Measurements from ENCODE around the gene SLC25A22.

The SLC25A22 gene

GRCh38 chr11:798093-798713 lies at the start of gene SLC25A22:
Gene SLC25A22, minus strand, starts transcription at chr11:798281. Its CDS starts 3,275 bp downstream, at chr11:795006.
- DNase-seq, result peak; percentile 88

DNA sequence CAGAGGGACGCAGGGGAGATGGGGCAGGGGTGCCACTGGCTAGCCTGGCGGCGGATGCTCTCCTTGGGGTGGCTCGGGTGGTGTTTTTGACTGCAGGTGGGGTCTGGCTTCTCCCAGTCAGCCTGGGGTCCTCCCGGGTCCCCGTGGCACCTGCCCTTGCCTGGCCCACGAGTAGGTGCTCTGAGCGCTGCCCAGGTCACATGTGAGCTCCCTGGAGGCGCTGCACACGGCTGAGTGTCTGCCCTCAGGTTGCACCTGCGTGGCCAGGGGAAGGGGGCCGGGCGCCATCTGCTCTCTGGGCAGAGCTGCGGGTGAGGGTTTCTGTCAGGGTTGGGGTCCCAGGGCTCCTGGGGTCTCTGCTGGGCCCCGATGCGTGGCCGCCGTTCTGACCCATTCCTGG lies 49.8 kb upstream of the SLC25A22 start:
- no peak for DNase-seq

DNA sequence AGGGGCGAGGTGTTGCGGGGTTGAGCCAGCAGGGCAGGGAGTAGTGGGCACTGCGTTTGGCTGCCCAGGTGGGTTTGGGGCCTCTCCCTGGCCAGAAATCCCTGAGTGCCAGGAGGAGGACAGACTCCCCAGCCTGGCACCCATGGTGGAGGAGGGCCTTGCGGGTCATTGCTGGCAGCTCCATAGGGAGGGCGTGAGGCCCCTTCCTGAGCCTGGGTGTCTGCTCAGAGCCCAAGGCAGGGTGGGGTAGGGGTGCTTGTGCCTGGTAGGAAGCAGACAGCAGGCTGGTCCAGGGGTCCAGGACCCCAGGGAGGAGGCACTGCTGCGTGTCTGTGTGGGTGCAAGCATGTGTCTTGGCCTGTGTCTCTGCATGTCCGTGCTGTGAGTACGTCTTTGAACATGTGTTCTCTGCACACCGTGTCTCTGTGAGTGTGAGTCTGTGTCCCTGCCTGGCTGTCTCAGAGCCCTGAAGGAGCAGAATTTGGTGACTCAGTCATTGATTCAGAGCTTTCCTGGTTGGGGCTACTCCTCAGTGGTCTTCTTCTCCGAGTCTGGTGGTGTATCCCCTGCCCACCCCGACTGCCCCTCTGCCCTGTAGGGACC lies 48.5 kb upstream of the SLC25A22 start:
- DNase-seq, result no peak

DNA sequence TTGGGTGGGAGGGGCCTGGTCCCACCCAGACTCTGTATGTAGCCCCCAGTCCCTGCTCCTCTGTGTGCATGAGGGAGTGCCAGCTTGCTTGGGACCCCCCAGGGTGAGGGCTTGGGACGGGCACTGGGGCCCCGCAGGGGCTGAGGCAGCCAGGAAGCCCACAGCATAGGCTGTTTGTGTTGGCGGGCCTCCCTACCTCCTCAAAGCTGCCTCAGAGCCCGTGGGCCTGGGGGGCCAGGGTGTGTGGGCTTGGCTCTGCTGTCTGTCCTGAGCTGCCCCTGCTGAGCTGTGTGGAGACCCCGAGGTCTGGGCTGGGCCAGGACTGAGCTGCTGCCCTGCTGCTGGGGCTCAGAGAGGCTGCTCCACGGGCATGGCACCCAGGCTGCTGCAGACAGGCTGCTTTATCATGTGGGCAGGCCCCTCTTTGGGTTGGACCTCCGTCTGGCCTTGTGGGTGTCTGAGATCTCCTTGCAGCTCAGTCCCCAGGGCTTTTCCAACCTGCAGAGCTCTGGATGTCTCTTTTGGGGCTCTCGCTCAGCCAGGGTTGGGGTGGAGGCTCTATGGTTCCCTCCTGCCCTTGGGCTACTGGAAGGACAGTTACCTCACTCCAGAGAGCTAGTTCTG lies 47.9 kb upstream of the SLC25A22 start:
- no peak for DNase-seq

GRCh38 chr11:844693-845644 lies 46.9 kb upstream of the SLC25A22 start:
- no peak for DNase-seq

DNA sequence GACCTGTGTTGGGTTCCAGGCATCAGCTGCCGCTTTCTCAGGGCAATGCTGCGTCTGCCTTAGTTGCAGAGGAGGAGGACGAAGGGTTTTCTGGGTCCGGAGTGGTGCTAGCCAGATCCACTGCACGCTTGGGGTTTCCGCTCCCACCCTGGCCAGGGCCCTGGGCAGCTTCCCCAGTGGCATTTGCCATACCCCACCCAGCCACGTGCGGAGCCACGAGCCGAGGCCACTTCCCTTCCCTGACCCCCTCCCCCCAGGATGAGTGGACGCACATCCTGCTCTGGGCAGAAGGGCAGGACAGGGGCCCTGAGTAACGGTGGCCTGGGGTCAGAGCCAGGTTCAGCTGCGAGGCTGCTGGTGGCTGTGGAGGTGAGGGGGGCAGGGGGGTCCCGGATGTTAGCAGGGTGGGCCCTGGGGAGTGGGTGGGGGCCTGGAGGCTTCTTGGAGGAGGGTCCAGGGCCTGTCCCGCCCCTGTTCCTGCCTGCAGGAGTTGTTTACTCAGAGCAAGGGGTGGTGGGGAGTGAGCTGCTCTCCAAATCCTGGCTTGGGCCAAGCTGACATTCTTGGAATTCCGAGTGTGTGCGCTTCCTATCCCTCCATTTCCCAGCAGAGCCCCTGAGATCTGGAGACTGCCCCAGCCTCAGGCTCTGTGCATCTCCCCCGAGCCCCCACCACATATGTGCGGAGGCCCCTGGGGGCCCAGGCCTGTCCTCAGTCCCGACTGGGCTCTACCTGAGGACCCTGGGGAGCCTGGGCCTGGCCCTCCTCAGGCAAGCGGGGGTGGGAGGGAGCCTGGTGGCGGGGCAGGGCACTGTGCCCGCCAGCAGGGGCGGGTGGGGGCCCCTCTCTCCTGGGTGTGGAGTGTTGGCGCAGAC lies 46.0 kb upstream of the SLC25A22 start:
- no peak for DNase-seq

- DNase-seq, result no peak
Measured at GRCh38 chr11:843086-843734, 45.1 kb upstream of the SLC25A22 start.

- peak; percentile 93 for DNase-seq
Measured at GRCh38 chr11:842370-843002, 44.4 kb upstream of the SLC25A22 start, which contains the start of the genes POLR2L and TSPAN4. Gene POLR2L, minus strand, starts transcription at chr11:842529. Its CDS starts 21 bp downstream, at chr11:842508. Gene TSPAN4, plus strand, starts transcription at chr11:842852. Its CDS starts 7,453 bp downstream, at chr11:850305.

DNA sequence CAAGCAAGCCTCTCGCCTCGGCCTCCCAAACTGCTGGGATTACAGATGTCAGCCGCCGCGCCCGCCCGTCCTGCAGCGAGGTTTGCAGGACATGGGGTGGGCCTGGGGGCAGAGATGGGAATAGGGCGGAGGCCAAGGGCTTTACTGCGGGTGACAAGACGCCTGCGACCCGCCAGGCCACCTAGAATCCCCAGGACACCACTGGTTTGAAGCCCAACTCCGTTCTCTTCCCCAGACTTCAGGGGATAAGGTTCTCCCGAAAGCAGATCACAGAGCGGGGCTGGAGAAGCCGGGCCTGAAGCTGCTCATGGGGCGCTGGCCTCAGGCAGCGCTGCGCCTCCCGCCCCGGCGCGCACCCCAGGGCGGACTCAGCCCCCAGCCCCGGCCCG lies 43.9 kb upstream of the SLC25A22 start:
- no peak for DNase-seq

- no peak for DNase-seq
Measured at GRCh38 chr11:839875-840617, 42.0 kb upstream of the SLC25A22 start.

GRCh38 chr11:839280-839623 lies 41.2 kb upstream of the SLC25A22 start:
- no peak for DNase-seq

DNA sequence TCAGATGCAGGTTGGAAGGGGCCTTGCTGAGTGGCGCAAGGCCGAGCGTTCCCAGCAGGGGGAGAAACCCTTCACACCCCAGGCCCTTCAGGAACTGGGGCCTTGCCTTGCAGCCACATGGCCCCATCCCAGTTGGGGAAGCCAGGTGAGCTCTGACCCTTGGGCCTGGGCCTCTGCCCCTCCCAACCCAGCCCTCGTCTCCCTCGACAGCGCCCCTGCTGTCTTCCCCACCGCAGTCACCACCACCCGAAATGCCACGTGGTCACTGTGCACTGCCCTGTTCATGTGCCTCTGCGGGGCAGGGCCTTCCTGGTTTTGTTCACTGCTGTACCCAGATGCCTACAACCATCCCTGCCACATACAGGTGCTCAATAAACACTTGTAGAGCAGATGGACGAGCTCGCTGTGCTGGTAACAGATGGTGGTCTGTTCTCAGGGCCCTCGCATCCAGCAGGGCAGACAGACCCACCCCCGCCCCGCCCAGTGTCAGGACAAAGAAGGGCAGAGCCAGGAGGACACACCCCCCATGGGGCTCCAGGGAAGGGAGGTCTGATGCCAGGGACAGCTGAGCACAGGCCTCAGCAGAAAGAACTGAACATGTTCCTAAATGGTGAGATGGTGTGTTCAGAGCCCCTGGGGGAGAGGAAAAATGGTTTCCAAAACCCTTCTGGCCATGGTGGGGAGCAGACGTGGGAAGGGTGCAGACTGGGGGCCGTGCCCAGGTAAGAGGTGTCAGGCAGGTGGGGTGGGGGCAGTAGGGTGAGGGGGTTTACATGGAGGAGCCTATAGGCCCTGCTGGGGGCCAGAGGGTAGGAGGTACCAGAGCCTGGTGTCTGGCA lies 40.6 kb upstream of the SLC25A22 start:
- no peak for DNase-seq

GRCh38 chr11:837990-838307 lies 39.9 kb upstream of the SLC25A22 start:
- DNase-seq, result no peak

DNA sequence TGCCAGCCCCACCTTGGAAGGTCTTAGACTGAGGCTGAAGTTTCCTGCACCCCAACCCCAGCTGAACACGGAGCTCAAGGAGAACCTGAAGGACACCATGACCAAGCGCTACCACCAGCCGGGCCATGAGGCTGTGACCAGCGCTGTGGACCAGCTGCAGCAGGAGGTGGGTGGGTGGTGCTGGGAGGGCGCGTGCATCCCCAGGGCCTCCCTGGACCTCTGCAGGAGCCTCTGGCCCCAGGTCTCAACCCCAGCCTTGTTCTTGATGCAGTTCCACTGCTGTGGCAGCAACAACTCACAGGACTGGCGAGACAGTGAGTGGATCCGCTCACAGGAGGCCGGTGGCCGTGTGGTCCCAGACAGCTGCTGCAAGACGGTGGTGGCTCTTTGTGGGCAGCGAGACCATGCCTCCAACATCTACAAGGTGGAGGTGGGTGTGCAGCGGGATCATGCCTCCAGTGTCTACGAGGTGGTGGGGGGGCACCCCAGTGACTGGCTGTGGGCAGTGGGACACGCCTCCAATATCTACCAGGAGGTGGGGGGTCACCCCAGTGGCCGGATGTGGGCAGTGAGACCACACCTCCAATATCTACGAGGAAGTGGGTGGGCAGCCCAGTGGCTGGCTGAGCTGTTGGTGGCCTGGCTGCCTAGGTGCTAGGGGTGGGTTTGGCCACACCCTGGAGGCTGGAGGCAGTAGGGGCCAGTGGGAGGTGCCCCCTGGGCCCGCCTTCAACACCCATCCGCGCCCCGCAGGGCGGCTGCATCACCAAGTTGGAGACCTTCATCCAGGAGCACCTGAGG lies 39.3 kb upstream of the SLC25A22 start:
- no peak for DNase-seq

DNA sequence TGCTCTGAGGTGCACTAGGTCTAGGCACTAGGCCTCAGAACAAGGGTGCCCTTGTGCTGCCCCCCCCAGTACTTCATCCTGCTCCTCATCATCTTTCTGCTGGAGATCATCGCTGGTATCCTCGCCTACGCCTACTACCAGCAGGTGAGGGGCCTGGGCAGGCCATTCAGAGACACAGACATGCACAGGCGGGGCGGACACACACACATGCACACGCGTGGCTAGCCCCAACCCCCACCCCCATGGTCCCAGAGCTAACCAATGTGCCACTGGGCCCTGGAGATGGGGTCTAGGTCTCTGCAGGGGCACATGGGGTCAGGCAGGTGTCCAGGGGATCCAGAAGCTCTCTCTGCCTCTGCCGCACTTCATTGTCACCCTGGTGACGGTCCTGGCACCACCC lies 38.6 kb upstream of the SLC25A22 start:
- no peak for DNase-seq

- DNase-seq, result no peak
Measured at GRCh38 chr11:836274-836673, 38.2 kb upstream of the SLC25A22 start.

GRCh38 chr11:834371-835316 lies 36.6 kb upstream of the SLC25A22 start:
- DNase-seq, result no peak

All from activated CD4-positive, alpha-beta T cell treated with anti-CD3 and anti-CD28 coated beads for 48 hours (primary cell).